ENCODE data around the gene LY86.
"Not testable (repeated sequence)": the region's sequence is repeated elsewhere in the genome, so short reads cannot be mapped to it uniquely, and the experiment has no call there.

The LY86 gene

GRCh38 chr6:6649824-6650349 is 61.4 kb downstream of the LY86 start:
- in situ Hi-C loops (cut with MboI; ENCODE audit: low sequenced_read_pairs) = no loop called here

GRCh38 chr6:6650839-6651238 is 62.3 kb downstream of the LY86 start:
- in situ Hi-C loops (cut with MboI; ENCODE audit: low sequenced_read_pairs) = no loop called here

- in situ Hi-C loops (cut with MboI; ENCODE audit: low sequenced_read_pairs) = no loop called here
These were observed 62.8 kb downstream of the LY86 start for GRCh38 chr6:6651335-6651734.

DNA sequence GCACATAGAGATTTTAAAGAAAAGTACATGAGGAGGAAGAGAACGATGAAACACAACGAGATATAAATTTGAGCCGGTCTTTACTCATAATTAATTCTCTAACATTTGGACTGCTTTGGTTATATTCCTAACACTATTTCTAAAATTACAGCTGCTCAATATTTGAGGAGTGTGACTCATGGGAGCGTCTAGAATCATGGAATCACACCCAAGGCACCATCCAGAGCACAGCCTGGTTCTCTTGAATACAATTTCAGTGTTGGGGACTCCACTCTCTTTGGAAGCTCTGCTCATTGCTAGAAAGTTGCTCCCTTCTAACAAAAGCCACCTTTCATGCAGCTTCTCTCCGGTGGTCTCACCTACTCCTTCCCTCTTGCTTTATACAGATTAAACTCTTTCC is 64.4 kb downstream of the LY86 start:
- in situ Hi-C loops (cut with MboI; ENCODE audit: low sequenced_read_pairs) = no loop called here

- in situ Hi-C loops (cut with MboI; ENCODE audit: low sequenced_read_pairs) = no loop called here
These were observed 66.4 kb downstream of the LY86 start for GRCh38 chr6:6654599-6655575.

DNA sequence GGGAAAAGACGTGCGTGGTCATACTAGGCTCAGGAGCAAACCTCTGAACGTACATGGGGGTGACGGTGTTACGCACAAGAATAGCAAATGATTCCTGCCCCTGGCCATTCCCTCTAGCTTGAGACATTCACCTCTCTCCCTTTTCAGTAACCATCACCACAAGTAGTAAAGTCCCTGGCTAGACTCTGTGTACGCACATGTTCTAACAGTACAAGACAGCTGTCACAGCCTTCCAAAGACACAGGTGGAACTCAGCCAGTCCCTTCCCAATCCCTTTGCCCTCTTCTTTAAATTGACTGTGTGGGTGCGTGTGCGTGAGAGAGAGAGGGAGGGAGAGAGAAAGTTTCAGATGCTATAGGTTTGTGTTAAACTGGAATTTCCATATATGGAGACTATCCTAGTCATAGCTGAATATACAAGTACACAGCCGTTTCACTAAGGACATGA is 67.3 kb downstream of the LY86 start:
- in situ Hi-C loops (cut with MboI; ENCODE audit: low sequenced_read_pairs) = no loop called here

GRCh38 chr6:6656287-6656686 is 67.8 kb downstream of the LY86 start:
- in situ Hi-C loops (cut with MboI; ENCODE audit: low sequenced_read_pairs) = no loop called here

DNA sequence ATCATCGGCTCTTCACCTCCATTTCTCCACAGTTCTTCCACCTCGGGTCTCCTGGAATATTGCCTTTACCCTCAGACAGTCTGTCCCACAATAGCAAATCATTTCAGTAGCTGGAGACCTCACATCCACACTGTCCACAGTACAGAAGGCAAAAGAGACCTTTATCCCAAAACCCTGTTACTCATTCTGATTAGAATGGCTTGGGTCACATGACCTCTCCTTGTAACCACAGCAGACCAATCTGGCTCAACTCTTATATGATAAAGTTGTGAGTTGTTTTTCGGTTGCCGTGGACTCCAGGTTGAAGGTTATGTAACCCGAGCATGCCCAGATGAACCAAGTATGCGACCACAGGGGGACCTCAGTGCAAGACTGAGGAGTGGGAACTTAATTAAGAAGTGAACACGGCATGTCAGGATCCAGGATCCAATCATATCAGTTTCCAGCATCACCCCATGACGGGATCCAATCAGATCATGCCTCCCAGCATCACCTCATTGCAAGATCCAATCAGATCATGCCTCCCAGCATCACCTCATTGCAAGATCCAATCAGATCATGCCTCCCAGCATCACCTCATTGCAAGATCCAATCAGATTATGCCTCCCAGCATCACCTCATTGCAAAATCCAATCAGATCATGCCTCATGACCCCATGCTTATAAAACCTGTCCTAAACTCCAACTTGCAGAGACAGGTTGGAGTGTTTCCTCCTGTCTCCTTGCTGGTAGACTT is 68.7 kb downstream of the LY86 start:
- in situ Hi-C loops (cut with MboI; ENCODE audit: low sequenced_read_pairs) = no loop called here

- in situ Hi-C loops (cut with MboI; ENCODE audit: low sequenced_read_pairs) = no loop called here
These were observed 69.3 kb downstream of the LY86 start for GRCh38 chr6:6657820-6658217.

DNA sequence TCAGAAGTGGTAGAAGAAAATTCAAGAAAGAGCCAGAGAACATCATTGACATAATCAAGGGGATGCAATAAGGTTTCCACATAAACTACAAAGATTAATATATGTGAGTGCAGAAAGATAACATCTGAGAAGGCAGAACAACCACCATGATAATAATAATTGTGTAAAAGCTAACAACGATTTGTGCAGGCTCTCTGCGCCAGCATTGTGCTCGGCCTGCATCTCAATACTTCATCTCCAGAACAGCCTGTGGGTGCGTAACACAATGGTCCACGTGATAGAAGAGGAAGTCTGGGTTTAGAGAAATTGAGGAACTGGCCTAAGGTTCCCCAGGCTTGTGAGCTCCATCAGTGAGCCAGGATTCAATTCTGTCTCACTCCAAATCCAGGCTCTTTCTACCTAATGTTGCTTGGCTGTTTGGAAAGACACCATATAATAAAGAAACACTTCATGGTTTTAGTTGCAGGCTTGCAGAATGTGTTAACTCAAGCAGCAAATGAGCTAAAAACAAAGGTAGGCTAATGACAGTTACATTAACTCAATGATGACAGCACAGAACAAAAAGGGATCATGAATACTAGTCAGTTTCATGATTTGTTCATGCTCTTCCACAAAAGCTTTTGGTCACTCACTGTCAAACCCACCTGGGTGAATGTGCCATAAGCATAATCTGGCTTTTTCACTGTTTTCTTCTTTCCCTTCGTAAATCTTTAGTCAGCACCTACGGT is 71.2 kb downstream of the LY86 start:
- in situ Hi-C loops (cut with MboI; ENCODE audit: low sequenced_read_pairs) = no loop called here

GRCh38 chr6:6660339-6661045 is 72.0 kb downstream of the LY86 start:
- in situ Hi-C loops (cut with MboI; ENCODE audit: low sequenced_read_pairs) = no loop called here

GRCh38 chr6:6661191-6661590 is 72.7 kb downstream of the LY86 start:
- in situ Hi-C loops (cut with MboI; ENCODE audit: low sequenced_read_pairs) = no loop called here

DNA sequence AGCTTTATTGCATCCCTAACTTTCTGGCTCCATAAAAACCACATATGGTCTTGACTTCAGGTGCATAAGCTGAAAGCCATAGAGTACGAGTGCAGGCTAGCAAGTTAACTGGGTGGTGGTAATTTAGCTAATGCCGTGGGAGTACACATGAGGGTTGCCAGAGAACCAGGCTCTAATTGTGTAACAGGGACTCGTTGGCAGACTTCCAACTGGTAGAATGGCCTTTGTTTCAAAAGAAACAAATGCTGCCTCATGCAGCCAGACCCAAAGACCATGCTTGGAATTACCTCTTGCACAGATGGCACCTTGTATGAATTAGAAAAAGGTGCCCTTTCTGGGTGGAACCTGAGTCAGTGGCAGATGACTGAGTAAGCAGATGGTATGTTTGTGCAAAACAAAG is 73.2 kb downstream of the LY86 start:
- in situ Hi-C loops (cut with MboI; ENCODE audit: low sequenced_read_pairs) = no loop called here

GRCh38 chr6:6663421-6664135 is 75.1 kb downstream of the LY86 start:
- in situ Hi-C loops (cut with MboI; ENCODE audit: low sequenced_read_pairs) = no loop called here

GRCh38 chr6:6665555-6666243 is 77.2 kb downstream of the LY86 start:
- in situ Hi-C loops (cut with MboI; ENCODE audit: low sequenced_read_pairs) = no loop called here

GRCh38 chr6:6670150-6670549 is 81.6 kb downstream of the LY86 start:
- in situ Hi-C loops (cut with MboI; ENCODE audit: low sequenced_read_pairs) = not testable (repeated sequence)

DNA sequence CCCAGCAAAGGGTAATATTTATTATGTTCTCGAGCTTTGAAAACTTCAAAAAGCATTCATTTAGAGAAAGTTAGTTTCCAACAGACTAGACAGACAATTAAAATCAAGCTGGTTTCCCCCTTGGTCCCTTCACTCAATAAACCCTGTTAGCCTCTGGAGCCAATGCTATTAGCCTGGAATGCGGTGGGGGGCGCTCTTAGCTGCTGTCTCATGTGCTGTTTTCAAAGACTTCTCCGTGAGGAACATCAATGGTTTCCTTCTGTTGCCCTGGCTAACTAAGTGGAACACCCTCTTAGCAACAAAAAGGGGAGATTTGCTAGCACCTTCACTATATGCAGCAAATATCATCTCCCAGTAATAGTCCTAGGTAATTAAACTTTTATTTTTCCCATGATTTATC is 86.4 kb downstream of the LY86 start:
- in situ Hi-C loops (cut with MboI; ENCODE audit: low sequenced_read_pairs) = no loop called here

DNA sequence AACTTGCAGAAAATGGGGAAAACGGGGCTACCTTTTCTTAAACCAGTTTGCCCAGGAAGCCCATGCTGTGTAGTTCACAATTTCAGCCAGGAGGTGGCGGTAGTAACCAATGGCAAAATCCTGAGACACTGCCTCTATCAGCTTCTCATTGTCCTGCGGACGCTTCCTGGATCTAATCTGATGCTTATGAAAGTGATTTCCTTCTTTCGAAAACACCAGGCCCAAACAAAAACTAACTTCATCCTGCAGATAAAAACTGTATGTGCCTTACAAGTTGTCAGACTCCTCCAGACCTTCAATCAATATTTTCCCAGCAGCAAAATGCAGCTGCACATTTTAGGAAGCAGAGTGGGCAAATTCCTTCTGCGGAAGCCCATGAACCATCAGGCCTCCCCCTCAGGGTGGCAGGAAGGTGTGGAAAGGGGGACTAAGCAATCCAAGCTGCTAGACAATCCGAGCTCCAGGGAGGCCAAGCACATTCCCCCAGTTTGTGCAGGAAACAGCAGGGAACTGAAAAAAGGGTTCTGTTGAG is 88.5 kb downstream of the LY86 start:
- in situ Hi-C loops (cut with MboI; ENCODE audit: low sequenced_read_pairs) = no loop called here

- in situ Hi-C loops (cut with MboI; ENCODE audit: low sequenced_read_pairs) = no loop called here
These were observed 89.7 kb downstream of the LY86 start for GRCh38 chr6:6678185-6678671.
